DMS53 treated with DMSO at 0.1 percent for 48 hours (cell line): ENCODE data around the gene TMEM88.
"Not testable (repeated sequence)": the region's sequence is repeated elsewhere in the genome, so short reads cannot be mapped to it uniquely, and the experiment has no call there.

Experiments used
- DNase-seq: peaks from one replicate; lab custom pipeline; 2025; ENCODE audit not compliant: unreplicated experiment; lab: John Stamatoyannopoulos, UW

The TMEM88 gene

GRCh38 chr17:7854851-7855659 is at the start of gene TMEM88:
Gene TMEM88, plus strand, starts transcription at chr17:7855066. Its CDS starts 9 bp downstream, at chr17:7855075.
- no peak for DNase-seq

GRCh38 chr17:7806587-7806986 is 48.3 kb upstream of the TMEM88 start:
- DNase-seq: no peak

- no peak for DNase-seq
These were observed 47.7 kb upstream of the TMEM88 start for GRCh38 chr17:7807206-7807605.

GRCh38 chr17:7809086-7809790 is 45.6 kb upstream of the TMEM88 start:
- DNase-seq: no peak

GRCh38 chr17:7809791-7810343 is 45.0 kb upstream of the TMEM88 start:
- DNase-seq: not testable (repeated sequence)

- no peak for DNase-seq
These were observed 43.6 kb upstream of the TMEM88 start for GRCh38 chr17:7811251-7811650.

- no peak for DNase-seq
These were observed 39.9 kb upstream of the TMEM88 start for GRCh38 chr17:7814969-7815368.

- no peak for DNase-seq
These were observed 37.8 kb upstream of the TMEM88 start for GRCh38 chr17:7816926-7817642.

- no peak for DNase-seq
These were observed 37.3 kb upstream of the TMEM88 start for GRCh38 chr17:7817643-7817964.

GRCh38 chr17:7818026-7818425 is 36.8 kb upstream of the TMEM88 start:
- no peak for DNase-seq

- no peak for DNase-seq
These were observed 35.9 kb upstream of the TMEM88 start for GRCh38 chr17:7818746-7819645.

GRCh38 chr17:7820231-7820630 is 34.6 kb upstream of the TMEM88 start:
- DNase-seq: no peak

- no peak for DNase-seq
These were observed 32.7 kb upstream of the TMEM88 start for GRCh38 chr17:7822126-7822525.

- DNase-seq: no peak
These were observed 31.3 kb upstream of the TMEM88 start for GRCh38 chr17:7823581-7824001.

GRCh38 chr17:7824021-7824924 is 30.6 kb upstream of the TMEM88 start:
- no peak for DNase-seq

- DNase-seq: no peak
These were observed 29.5 kb upstream of the TMEM88 start for GRCh38 chr17:7825206-7825990.

- no peak for DNase-seq
These were observed 24.2 kb upstream of the TMEM88 start for GRCh38 chr17:7830616-7831015.

- DNase-seq: no peak
These were observed 23.6 kb upstream of the TMEM88 start for GRCh38 chr17:7831233-7831632.

GRCh38 chr17:7832431-7832830 is 22.4 kb upstream of the TMEM88 start:
- DNase-seq: no peak
